H9 (cell line): Measurements from ENCODE around the gene UNCX. TPM values are rescaled to one million over a fixed set of nuclear protein-coding genes. Genes with fewer than 3 reads are reported as not detected.

Source experiments
- DNase-seq: peaks from one replicate; pipeline ENCODE4 v3.0.0-alpha.2; 2017
- H2AFZ ChIP-seq: one replicate; pipeline ENCODE4 v1.6.1; 2013; ENCODE audit warnings: mild to moderate bottlenecking, low read length, control low read depth, moderate library complexity
- H2AK5ac ChIP-seq: 2 replicates; pipeline ENCODE4 v1.6.1; 2013; ENCODE audit warnings: low read length, control low read depth, mixed read lengths; ENCODE audit not compliant: insufficient read length
- H2BK120ac ChIP-seq: one replicate; pipeline ENCODE4 v1.6.1; 2013; ENCODE audit warnings: low read depth, mild to moderate bottlenecking, low read length, control low read depth, inconsistent platforms; ENCODE audit not compliant: poor library complexity, severe bottlenecking
- H2BK12ac ChIP-seq: 2 replicates; pipeline ENCODE4 v1.6.1; 2013; ENCODE audit warnings: low read length, control low read depth, mixed read lengths, low read depth; ENCODE audit not compliant: insufficient read length
- H2BK15ac ChIP-seq: 2 replicates; pipeline ENCODE4 v1.6.1; 2013; ENCODE audit warnings: low read depth, low read length, control low read depth
- H2BK20ac ChIP-seq: one replicate; pipeline ENCODE4 v1.6.1; 2013; ENCODE audit warnings: low read depth, mild to moderate bottlenecking, low read length, control low read depth, inconsistent platforms; ENCODE audit not compliant: poor library complexity, severe bottlenecking
- H2BK5ac ChIP-seq: 2 replicates; pipeline ENCODE4 v1.6.1; 2013; ENCODE audit warnings: low read length, control low read depth, mixed read lengths; ENCODE audit not compliant: insufficient read length
- H3K14ac ChIP-seq: 2 replicates; pipeline ENCODE4 v1.6.1; 2013; ENCODE audit warnings: low read length, control low read depth; ENCODE audit not compliant: insufficient read depth
- H3K18ac ChIP-seq: 2 replicates; pipeline ENCODE4 v1.6.1; 2013; ENCODE audit warnings: low read depth, mild to moderate bottlenecking, mixed read lengths, low read length, control low read depth; ENCODE audit not compliant: insufficient read length
- H3K23ac ChIP-seq: 2 replicates; pipeline ENCODE4 v1.6.1; 2013; ENCODE audit warnings: low read length, control low read depth, mixed read lengths, low read depth; ENCODE audit not compliant: insufficient read length
- H3K23me2 ChIP-seq: 2 replicates; pipeline ENCODE4 v1.6.1; 2013; ENCODE audit warnings: low read depth, mild to moderate bottlenecking, mixed read lengths, low read length, control low read depth; ENCODE audit not compliant: insufficient read length, poor library complexity, severe bottlenecking
- H3K27ac ChIP-seq: 2 replicates; pipeline ENCODE4 v1.5.1; 2013; ENCODE audit warnings: low read length, control low read depth, mixed read lengths, low read depth; ENCODE audit not compliant: insufficient read length
- H3K27me3 ChIP-seq: 2 replicates; pipeline ENCODE4 v1.6.1; 2013; ENCODE audit warnings: low read length, control low read depth, inconsistent platforms; ENCODE audit not compliant: insufficient read depth
- H3K4ac ChIP-seq: 2 replicates; pipeline ENCODE4 v1.6.1; 2013; ENCODE audit warnings: low read depth, mild to moderate bottlenecking, control low read depth, inconsistent platforms, low read length, moderate library complexity
- H3K4me1 ChIP-seq: 2 replicates; pipeline ENCODE4 v1.6.1; 2013; ENCODE audit warnings: low read length, control low read depth, inconsistent platforms; ENCODE audit not compliant: insufficient read depth
- H3K4me2 ChIP-seq: 2 replicates; pipeline ENCODE4 v1.6.1; 2013; ENCODE audit warnings: low read length, control low read depth, mixed read lengths; ENCODE audit not compliant: insufficient read length, insufficient read depth
- H3K56ac ChIP-seq: 2 replicates; pipeline ENCODE4 v1.6.1; 2013; ENCODE audit warnings: low read depth, mild to moderate bottlenecking, mixed read lengths, low read length, control low read depth; ENCODE audit not compliant: insufficient read length
- H3K79me1 ChIP-seq: 2 replicates; pipeline ENCODE4 v1.6.1; 2013; ENCODE audit warnings: low read depth, mild to moderate bottlenecking, moderate library complexity, low read length, control low read depth, inconsistent platforms; ENCODE audit not compliant: insufficient read depth, poor library complexity, severe bottlenecking
- H3K79me2 ChIP-seq: 2 replicates; pipeline ENCODE4 v1.6.1; 2013; ENCODE audit warnings: low read length, control low read depth, inconsistent platforms; ENCODE audit not compliant: insufficient read depth
- H3K9ac ChIP-seq: 2 replicates; pipeline ENCODE4 v1.6.1; 2013; ENCODE audit warnings: low read length, control low read depth, mixed read lengths; ENCODE audit not compliant: insufficient read length; ENCODE audit errors: extremely low read depth
- H3K9me3 ChIP-seq: one replicate; pipeline ENCODE4 v1.6.1; 2013; ENCODE audit warnings: low read depth, low read length, inconsistent platforms; ENCODE audit not compliant: control insufficient read depth
- H3T11ph ChIP-seq: one replicate; pipeline ENCODE4 v1.6.1; 2013; ENCODE audit warnings: mild to moderate bottlenecking, low read length, control low read depth, inconsistent platforms
- H4K20me1 ChIP-seq: one replicate; pipeline ENCODE4 v1.6.1; 2013; ENCODE audit not compliant: control insufficient read depth, insufficient read length, insufficient read depth
- H4K5ac ChIP-seq: 2 replicates; pipeline ENCODE4 v1.6.1; 2013; ENCODE audit warnings: low read depth, mild to moderate bottlenecking, mixed read lengths, low read length, control low read depth; ENCODE audit not compliant: insufficient read length
- H4K8ac ChIP-seq: replicated peaks from 2 replicates; pipeline ENCODE4 v1.6.1; 2013; ENCODE audit warnings: low read length, control low read depth, mixed read lengths, low read depth; ENCODE audit not compliant: insufficient read length
- H4K91ac ChIP-seq: 2 replicates; pipeline ENCODE4 v1.6.1; 2013; ENCODE audit warnings: low read depth, mild to moderate bottlenecking, moderate library complexity, mixed read lengths, low read length, control low read depth; ENCODE audit not compliant: insufficient read length
- H3K27ac Mint-ChIP-seq, 3 experiments: 2 replicates in 2 of 3; 3 replicates in 1 of 3; pipeline ENCODE4 v1.8.0; 2020 to 2021; ENCODE audit warnings: mixed read lengths in 3 of 3, mild to moderate bottlenecking in 1 of 3, moderate library complexity in 1 of 3
- H3K27me3 Mint-ChIP-seq: 2 replicates; pipeline ENCODE4 v1.8.0; 2021; ENCODE audit warnings: low read depth, mild to moderate bottlenecking, moderate library complexity, mixed read lengths
- H3K36me3 Mint-ChIP-seq, 3 experiments: 2 replicates in 2 of 3; 3 replicates in 1 of 3; pipeline ENCODE4 v1.8.0; 2020 to 2021; ENCODE audit warnings: low read depth in 3 of 3, mixed read lengths in 3 of 3; ENCODE audit not compliant: insufficient read depth in 1 of 3
- H3K4me1 Mint-ChIP-seq, 2 experiments: 2 replicates each; pipeline ENCODE4 v1.8.0; 2020; ENCODE audit warnings: mixed read lengths in 2 of 2
- H3K4me3 Mint-ChIP-seq, 2 experiments: 2 replicates in 1 of 2; 3 replicates in 1 of 2; pipeline ENCODE4 v1.8.0; 2020 to 2021; ENCODE audit warnings: mild to moderate bottlenecking in 2 of 2, mixed read lengths in 2 of 2, moderate library complexity in 1 of 2
- H3K9me3 Mint-ChIP-seq, 2 experiments: 2 replicates in 1 of 2; 3 replicates in 1 of 2; pipeline ENCODE4 v1.8.0; 2020; ENCODE audit warnings: mild to moderate bottlenecking in 2 of 2, mixed read lengths in 2 of 2, moderate library complexity in 1 of 2
- CTCF ChIP-seq: fragments of 200-600 bp; sonication (generic); conservative IDR thresholded peaks from 3 replicates; pipeline ENCODE4 v1.8.0; 2021; ENCODE audit warnings: antibody characterized with exemption, mild to moderate bottlenecking
- WGBS: extraction: QIAGEN DNeasy Blood & Tissue Kit; methylation state at CpG from one replicate; pipeline ENCODE4 v1.1.7; 2013; ENCODE audit warnings: missing lambda C conversion rate, low lambda C conversion rate, mixed read lengths; ENCODE audit not compliant: insufficient read length; ENCODE audit errors: extremely low coverage; 5-methylcytosine and 5-hydroxymethylcytosine counted together
- total RNA-seq: library from RNA; stranded (reverse); gene quantifications from 2 replicates; pipeline ENCODE4 v1.2.1, GENCODE V29; 2021

UNCX gene
- total RNA-seq, 1 experiment from 2014 or later, result not detected

GRCh38 chr7:1189986-1190772 lies 42.5 kb upstream of the UNCX start:
- no peak overlapping the region for H3K27ac Mint-ChIP-seq
- no peaks in the 10 kb centered on the region; a peak in 1 of 7 replicates for H3K36me3 Mint-ChIP-seq
- Histone ChIP-seq H4K20me1 (no peaks in the 10 kb centered on the region), H3K23ac (no peak overlapping the region), H3K4me1 (no peaks in the 10 kb centered on the region), H3T11ph (no peak overlapping the region), H3K18ac (no peak overlapping the region), H3K9me3 (no peaks in the 10 kb centered on the region), H2BK5ac (no peak overlapping the region), H4K91ac (no peak overlapping the region), H3K79me1 (no peaks in the 10 kb centered on the region), H3K14ac (no peak overlapping the region), H3K27me3 (no peaks in the 10 kb centered on the region), H3K9ac (no peak overlapping the region), H2BK120ac (no peak overlapping the region), H3K27ac (no peak overlapping the region), H3K4me2 (no peak overlapping the region), H3K56ac (no peak overlapping the region), H4K5ac (no peak overlapping the region), H2AK5ac (no peak overlapping the region), H4K8ac (no peak overlapping the region), H3K23me2 (no peaks in the 10 kb centered on the region), H3K79me2 (no peaks in the 10 kb centered on the region), H2BK20ac (no peak overlapping the region), H2BK12ac (no peak overlapping the region), H3K4ac (no peak overlapping the region), H2BK15ac (no peak overlapping the region), H2AFZ (no peak overlapping the region)
- DNase-seq, result no peak
- peaks cover 82% of the 10 kb centered on the region for H3K27me3 Mint-ChIP-seq
- H3K9me3 Mint-ChIP-seq, result peaks cover 15 to 16% of the 10 kb centered on the region in 2 experiments
- H3K4me3 Mint-ChIP-seq, result peak overlapping the region in 1 of 2 experiments; percentile 36; a peak in 1 of 5 replicates
- H3K4me1 Mint-ChIP-seq, result peaks cover 0 to 2% of the 10 kb centered on the region in 2 experiments; a peak in 1 of 4 replicates
- no CpG with 5 or more reads among the region's 10 CpGs for WGBS
- no peak for TF ChIP-seq CTCF
